Measurements from ENCODE around the gene SGSM1. TPM values are rescaled to one million over a fixed set of nuclear protein-coding genes. Genes with fewer than 3 reads are reported as not detected.

The SGSM1 gene
- total and polyA plus RNA-seq, 9 of the 15 experiments (the other 6 are each of a cell fraction or from before 2014, with no cell fraction given) = not detected

DNA sequence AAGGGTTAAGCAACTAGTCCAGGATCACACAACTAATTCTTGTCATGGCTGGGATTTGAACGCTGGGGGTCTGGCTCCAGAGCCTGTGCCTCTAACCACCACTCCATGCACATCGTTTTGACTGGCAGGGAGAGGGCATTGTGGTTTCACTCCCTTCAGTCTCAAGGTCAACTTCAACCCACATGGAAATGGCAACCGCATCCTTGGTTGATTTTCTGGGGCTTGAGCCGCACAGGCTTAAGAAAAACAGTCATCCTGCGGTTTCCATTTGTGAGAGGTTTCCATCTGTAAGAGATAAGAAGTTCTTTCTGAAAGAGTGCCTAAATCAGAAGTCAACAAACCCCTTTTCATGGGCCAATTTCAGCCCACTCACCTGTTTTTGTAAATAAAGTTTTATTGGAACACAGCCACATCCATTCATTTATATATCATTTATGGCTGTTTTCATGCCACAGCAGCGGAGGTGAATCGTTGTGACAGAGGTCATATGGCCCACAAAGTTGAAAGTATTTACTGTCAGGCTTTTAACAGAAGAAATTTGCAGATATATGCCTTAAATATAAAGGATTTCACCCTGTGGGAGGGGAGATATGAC is 65.7 kb downstream of the SGSM1 start:
- H3K4me3 ChIP-seq = no peak overlapping the region
- H3K4me2 ChIP-seq (ENCODE audit: insufficient read depth, low read length) = no peak overlapping the region
- H3K36me3 ChIP-seq (ENCODE audit: control insufficient read depth, insufficient read depth, low read length) = no peaks in the 10 kb centered on the region
- H3K79me2 ChIP-seq (ENCODE audit: control insufficient read depth, insufficient read depth, low read length) = no peaks in the 10 kb centered on the region
- no peaks in the 10 kb centered on the region; the same call in 1 of the 2 replicates for H4K20me1 ChIP-seq (replicated peaks; ENCODE audit: control insufficient read depth, insufficient read depth, low read length)
- DNase-seq (ENCODE audit: extremely low read depth in 1 of 4, low spot score in 3 of 4) = peak in 1 of 4 experiments; percentile 5
- H3K4me1 ChIP-seq (replicated peaks in 1 of 2; ENCODE audit: control insufficient read depth in 2 of 2, insufficient read depth in 2 of 2, low read length in 2 of 2) = peaks cover 0 to 3% of the 10 kb centered on the region in 2 experiments; a peak in 2 of 5 replicates
- in situ Hi-C loops (cut with MboI) = no loop called here
- CTCF ChIA-PET (ENCODE audit: low intra/inter-chr PET ratio) = no interaction called here
- FAIRE-seq = no peak
- BruUV-seq (replicated peaks) = no TSS peak
- H3K9me1 ChIP-seq (ENCODE audit: control insufficient read depth, insufficient read depth, low read length) = no peaks in the 10 kb centered on the region
- no peak overlapping the region for H2AFZ ChIP-seq (ENCODE audit: low read depth, low read length)
- no peak for ATAC-seq
- no peak overlapping the region for H3K27ac ChIP-seq (ENCODE audit: extremely low read depth, low read depth, low read length)
- H3K27me3 ChIP-seq (ENCODE audit: control insufficient read depth in 2 of 2, insufficient read depth in 2 of 2, low read length in 2 of 2) = no peaks in the 10 kb centered on the region; a peak in 2 of 5 replicates
- POLR2A ChIA-PET = no interaction called here
- intact Hi-C loops (cut with micrococcal nuclease) = no loop called here
- H3K9ac ChIP-seq (ENCODE audit: insufficient read depth in 1 of 2, low read depth in 2 of 2, low read length in 2 of 2) = no peak overlapping the region
- H3K9me3 ChIP-seq (replicated peaks; ENCODE audit: control insufficient read depth, insufficient read depth, low read depth, low read length) = no peaks in the 10 kb centered on the region
- 0% methylated on average over 7 of the region's 7 CpGs for WGBS (ENCODE audit: insufficient coverage, low coverage, missing lambda C conversion rate)
- TF ChIP-seq, protein P1, sequence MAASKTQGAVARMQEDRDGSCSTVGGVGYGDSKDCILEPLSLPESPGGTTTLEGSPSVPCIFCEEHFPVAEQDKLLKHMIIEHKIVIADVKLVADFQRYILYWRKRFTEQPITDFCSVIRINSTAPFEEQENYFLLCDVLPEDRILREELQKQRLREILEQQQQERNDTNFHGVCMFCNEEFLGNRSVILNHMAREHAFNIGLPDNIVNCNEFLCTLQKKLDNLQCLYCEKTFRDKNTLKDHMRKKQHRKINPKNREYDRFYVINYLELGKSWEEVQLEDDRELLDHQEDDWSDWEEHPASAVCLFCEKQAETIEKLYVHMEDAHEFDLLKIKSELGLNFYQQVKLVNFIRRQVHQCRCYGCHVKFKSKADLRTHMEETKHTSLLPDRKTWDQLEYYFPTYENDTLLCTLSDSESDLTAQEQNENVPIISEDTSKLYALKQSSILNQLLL (CRISPR knock-in tag; IDR thresholded peaks at IDR 0.05; ENCODE audit: borderline replicate concordance) = no peak
- TF ChIP-seq ESRRA (IDR thresholded peaks at IDR 0.05; ENCODE audit: borderline replicate concordance, low read depth) = peak; percentile 82; the same call in 1 of the 2 replicates
- TF ChIP-seq ARID2 (IDR thresholded peaks at IDR 0.05) = no peak
- TF ChIP-seq, protein P2, sequence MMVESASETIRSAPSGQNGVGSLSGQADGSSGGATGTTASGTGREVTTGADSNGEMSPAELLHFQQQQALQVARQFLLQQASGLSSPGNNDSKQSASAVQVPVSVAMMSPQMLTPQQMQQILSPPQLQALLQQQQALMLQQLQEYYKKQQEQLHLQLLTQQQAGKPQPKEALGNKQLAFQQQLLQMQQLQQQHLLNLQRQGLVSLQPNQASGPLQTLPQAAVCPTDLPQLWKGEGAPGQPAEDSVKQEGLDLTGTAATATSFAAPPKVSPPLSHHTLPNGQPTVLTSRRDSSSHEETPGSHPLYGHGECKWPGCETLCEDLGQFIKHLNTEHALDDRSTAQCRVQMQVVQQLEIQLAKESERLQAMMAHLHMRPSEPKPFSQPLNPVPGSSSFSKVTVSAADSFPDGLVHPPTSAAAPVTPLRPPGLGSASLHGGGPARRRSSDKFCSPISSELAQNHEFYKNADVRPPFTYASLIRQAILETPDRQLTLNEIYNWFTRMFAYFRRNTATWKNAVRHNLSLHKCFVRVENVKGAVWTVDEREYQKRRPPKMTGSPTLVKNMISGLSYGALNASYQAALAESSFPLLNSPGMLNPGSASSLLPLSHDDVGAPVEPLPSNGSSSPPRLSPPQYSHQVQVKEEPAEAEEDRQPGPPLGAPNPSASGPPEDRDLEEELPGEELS (CRISPR knock-in tag; IDR thresholded peaks at IDR 0.05; ENCODE audit: borderline replicate concordance) = no peak
- TF ChIP-seq DDX20 (tag; IDR thresholded peaks at IDR 0.05; ENCODE audit: low read depth) = no peak
- TF ChIP-seq, protein P3, sequence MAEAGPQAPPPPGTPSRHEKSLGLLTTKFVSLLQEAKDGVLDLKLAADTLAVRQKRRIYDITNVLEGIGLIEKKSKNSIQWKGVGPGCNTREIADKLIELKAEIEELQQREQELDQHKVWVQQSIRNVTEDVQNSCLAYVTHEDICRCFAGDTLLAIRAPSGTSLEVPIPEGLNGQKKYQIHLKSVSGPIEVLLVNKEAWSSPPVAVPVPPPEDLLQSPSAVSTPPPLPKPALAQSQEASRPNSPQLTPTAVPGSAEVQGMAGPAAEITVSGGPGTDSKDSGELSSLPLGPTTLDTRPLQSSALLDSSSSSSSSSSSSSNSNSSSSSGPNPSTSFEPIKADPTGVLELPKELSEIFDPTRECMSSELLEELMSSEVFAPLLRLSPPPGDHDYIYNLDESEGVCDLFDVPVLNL (CRISPR knock-in tag; IDR thresholded peaks at IDR 0.05; ENCODE audit: low read depth) = no peak
- TF ChIP-seq, protein P4, sequence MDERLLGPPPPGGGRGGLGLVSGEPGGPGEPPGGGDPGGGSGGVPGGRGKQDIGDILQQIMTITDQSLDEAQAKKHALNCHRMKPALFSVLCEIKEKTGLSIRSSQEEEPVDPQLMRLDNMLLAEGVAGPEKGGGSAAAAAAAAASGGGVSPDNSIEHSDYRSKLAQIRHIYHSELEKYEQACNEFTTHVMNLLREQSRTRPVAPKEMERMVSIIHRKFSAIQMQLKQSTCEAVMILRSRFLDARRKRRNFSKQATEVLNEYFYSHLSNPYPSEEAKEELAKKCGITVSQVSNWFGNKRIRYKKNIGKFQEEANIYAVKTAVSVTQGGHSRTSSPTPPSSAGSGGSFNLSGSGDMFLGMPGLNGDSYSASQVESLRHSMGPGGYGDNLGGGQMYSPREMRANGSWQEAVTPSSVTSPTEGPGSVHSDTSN (CRISPR knock-in tag; IDR thresholded peaks at IDR 0.05; ENCODE audit: low read depth) = no peak
- TF ChIP-seq, protein P4 (tag; conservative IDR thresholded peaks at IDR 0.05; ENCODE audit: low read depth) = no peak
